HG02798 (cell line): ENCODE measurements around the gene HAGHL.
"Not testable (repeated sequence)": the region's sequence is repeated elsewhere in the genome, so short reads cannot be mapped to it uniquely, and the experiment has no call there.

Source experiments
- ATAC-seq: cut with Tn5 transposase; IDR thresholded peaks from one replicate; pipeline ENCODE4 v1.9.1; 2021; ENCODE audit warnings: mild to moderate bottlenecking; ENCODE audit not compliant: unreplicated experiment, poor library complexity

Gene HAGHL

GRCh38 chr16:766820-767640 is 40.1 kb downstream of the HAGHL start:
- ATAC-seq, result no peak

- ATAC-seq, result no peak
Observed at GRCh38 chr16:767743-768235, 40.9 kb downstream of the HAGHL start.

GRCh38 chr16:768428-768827 is 41.5 kb downstream of the HAGHL start:
- ATAC-seq, result no peak

- no peak for ATAC-seq
Observed at GRCh38 chr16:769184-769784, 42.4 kb downstream of the HAGHL start.

GRCh38 chr16:769934-770333 is 43.0 kb downstream of the HAGHL start:
- no peak for ATAC-seq

GRCh38 chr16:770411-770810 is 43.5 kb downstream of the HAGHL start:
- no peak for ATAC-seq

GRCh38 chr16:772959-773358 is 46.1 kb downstream of the HAGHL start:
- no peak for ATAC-seq

GRCh38 chr16:774086-775001 is 47.4 kb downstream of the HAGHL start:
- ATAC-seq, result no peak

- no peak for ATAC-seq
Observed at GRCh38 chr16:775236-775796, 48.4 kb downstream of the HAGHL start.

GRCh38 chr16:776298-776697 is 49.4 kb downstream of the HAGHL start:
- not testable (repeated sequence) for ATAC-seq

GRCh38 chr16:776824-777223 is 49.9 kb downstream of the HAGHL start:
- ATAC-seq, result no peak

GRCh38 chr16:777826-778225 is 50.9 kb downstream of the HAGHL start:
- ATAC-seq, result no peak

- ATAC-seq, result no peak
Observed at GRCh38 chr16:778447-778846, 51.5 kb downstream of the HAGHL start.

GRCh38 chr16:778909-779527 is 52.1 kb downstream of the HAGHL start:
- no peak for ATAC-seq
